AG04449 (cell line): ENCODE data around the gene SCRN2.

Source experiments
- CTCF ChIA-PET: fragments of 350-600 bp; formaldehyde crosslinking; extraction: SDS; loops from one replicate; lab custom pipeline; 2021; ENCODE audit warnings: antibody characterized with exemption; lab: Yijun Ruan, JAX
- POLR2A ChIA-PET: fragments of 400-600, 350-600 bp; formaldehyde crosslinking; extraction: SDS; loops from one replicate; lab custom pipeline; 2020; ENCODE audit warnings: antibody characterized with exemption, inconsistent platforms; lab: Yijun Ruan, JAX
- DNase-seq: peaks from one replicate; pipeline ENCODE4 v3.0.0-alpha.2; 2010; ENCODE audit warnings: low read depth, low spot score
- H3K4me3 ChIP-seq: 2 replicates; pipeline ENCODE4 v1.5.1; 2011; ENCODE audit warnings: low read depth, mild to moderate bottlenecking, control low read depth, low read length
- CTCF ChIP-seq: IDR thresholded peaks from one replicate; pipeline ENCODE4 v1.5.1; 2011; ENCODE audit warnings: mild to moderate bottlenecking, moderate library complexity, low read length, control low read depth, inconsistent platforms; ENCODE audit not compliant: insufficient read depth; ENCODE audit errors: missing control alignments

The SCRN2 gene

DNA sequence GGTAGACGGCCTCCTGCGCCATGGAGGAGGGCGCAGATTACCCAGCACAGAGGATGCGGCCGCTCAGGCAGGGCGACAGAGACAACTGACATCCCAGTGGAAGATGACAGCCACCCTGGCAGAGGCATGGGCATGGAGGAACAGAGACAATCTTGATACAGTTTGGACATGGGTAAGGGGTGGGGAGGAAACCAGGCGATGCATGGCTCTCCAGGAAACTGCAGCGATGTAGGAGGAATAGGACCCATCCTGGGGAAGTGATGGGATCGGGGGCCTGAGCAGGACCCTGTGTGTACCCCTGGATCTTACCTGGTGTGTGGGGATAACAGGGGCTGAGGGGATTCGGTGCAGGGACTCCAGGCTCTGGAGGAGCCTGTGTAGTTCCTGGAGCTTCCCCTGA lies 24.1 kb downstream of the SCRN2 start:
- POLR2A ChIA-PET = interaction anchor here (1.1 kb wide), 1 partner anchor 15 kb away, joined by 5 read pairs; the partner anchor contains the start of genes LRRC46 and MRPL10
- H3K4me3 ChIP-seq = no peak overlapping the region
- no peak for TF ChIP-seq CTCF
- DNase-seq = no peak
- CTCF ChIA-PET = no interaction called here

DNA sequence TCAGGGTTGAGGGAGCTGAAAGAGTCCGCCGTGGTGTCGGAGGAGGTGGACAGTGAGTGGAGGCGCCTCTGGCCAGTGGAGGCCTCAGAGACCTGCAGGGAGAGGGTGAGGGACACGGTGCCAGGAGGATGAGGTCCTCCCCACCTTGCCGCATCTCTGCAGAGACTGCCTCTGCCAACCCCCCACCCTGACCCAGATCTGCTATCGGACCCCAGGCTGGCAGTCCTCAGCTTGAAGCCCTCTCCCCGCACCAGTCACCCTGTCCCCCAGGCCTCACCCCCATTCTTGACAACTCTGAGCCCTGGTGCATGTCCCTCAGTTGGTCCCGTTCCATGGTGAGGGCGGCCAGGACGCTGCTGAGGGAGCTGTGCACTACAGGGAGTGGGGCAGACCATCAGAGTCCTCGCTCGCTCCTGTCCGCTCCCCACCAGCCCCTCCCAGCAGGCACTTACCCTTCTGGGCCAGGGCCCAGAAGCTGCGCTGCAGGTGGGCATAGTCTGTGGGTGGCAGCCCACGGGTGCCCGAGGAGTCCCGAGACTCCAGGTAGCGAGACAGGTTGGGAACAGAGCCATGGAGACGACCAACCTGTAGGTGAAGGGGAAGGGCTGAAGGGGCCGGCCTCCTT lies 24.9 kb downstream of the SCRN2 start:
- H3K4me3 ChIP-seq = no peak overlapping the region
- ChIA-PET POLR2A (interaction anchor here (1.1 kb wide), 1 partner anchor 15 kb away, joined by 5 read pairs; the partner anchor contains the start of genes LRRC46 and MRPL10), CTCF (no interaction called here)
- no peak for TF ChIP-seq CTCF
- DNase-seq = no peak

DNA sequence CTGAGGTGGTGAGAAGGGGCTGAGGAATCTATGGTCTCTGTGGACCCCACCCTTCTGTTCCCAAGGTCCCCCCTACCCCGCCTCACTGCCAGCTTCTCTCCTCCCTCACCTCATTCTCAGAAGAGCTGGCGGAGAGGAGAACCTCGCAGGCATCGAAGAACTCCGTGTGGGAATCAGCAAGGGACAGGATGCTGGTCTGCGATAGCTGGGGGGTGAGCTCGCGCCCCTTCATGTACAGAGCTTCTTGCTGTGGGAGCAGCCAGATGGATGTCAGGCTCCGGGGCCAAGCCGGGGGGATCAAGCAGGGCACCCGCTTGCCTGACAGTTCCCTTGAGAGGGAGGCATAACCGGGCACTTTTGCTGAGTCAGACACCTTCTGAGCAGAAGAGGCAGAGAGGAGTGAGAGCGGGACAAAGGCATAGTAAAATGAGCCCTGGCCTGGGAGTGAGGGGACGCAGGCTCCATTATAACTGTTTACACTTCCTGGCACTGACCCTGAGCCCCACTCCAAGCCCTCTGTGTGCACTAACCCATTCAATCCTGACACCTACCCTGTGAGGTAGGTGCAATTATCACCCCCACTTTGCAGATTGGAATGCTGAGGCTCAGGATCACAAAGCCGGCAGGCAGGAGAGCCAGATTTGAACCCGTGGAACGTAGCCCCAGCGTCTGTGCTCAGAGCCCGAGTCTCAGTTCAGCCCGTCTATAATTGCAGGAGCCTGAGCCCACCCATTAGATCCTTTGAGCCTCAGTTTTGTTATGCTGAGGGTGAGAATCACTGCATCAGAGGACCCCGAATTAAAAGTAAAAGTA lies 25.8 kb downstream of the SCRN2 start:
- POLR2A ChIA-PET = interaction anchor here (1.1 kb wide), 1 partner anchor 16 kb away, joined by 5 read pairs; the partner anchor contains the start of genes LRRC46 and MRPL10

GRCh38 chr17:47813512-47814031 lies 27.5 kb downstream of the SCRN2 start:
- TF ChIP-seq CTCF = no peak
- POLR2A ChIA-PET = no interaction called here
- no peak for DNase-seq
- CTCF ChIA-PET = interaction anchor here (1.0 kb wide), 1 partner anchor 17 kb away, joined by 3 read pairs; the partner anchor contains the start of genes LRRC46 and MRPL10
- no peak overlapping the region for H3K4me3 ChIP-seq

More for the DNA sequence above, 25.8 kb downstream of the SCRN2 start:
- CTCF ChIA-PET = interaction anchor here (0.9 kb wide), 1 partner anchor 156 kb away, joined by 3 read pairs; the partner anchor contains the start of gene CDK5RAP3
- no peak for DNase-seq
- no peak for TF ChIP-seq CTCF
- H3K4me3 ChIP-seq = no peak overlapping the region

DNA sequence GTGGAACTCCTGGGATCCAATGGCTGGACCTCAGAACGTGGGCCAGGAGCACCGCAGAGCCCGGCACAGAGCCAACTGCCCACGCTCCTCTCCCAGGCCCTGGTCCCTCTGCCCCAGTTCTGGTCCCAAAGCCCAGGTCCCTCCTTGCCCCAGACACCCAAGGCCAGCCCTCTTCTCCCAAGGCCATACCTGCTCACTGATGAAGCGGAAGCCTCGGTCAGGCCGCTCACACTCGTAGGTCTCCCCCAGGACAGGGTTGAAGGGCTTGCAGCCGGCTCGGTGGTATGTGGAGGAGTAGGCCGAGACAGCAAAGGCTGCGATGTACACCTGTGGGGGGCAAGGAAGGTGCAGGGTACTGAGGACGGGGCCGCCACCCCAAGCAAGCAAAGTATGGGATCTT lies 28.0 kb downstream of the SCRN2 start:
- CTCF ChIA-PET = no interaction called here
- no peak for TF ChIP-seq CTCF
- POLR2A ChIA-PET = no interaction called here
- DNase-seq = no peak
- H3K4me3 ChIP-seq = no peak overlapping the region
